GM19372 (cell line): Measurements from ENCODE around the gene COPG1.
"Not testable (repeated sequence)": the region's sequence is repeated elsewhere in the genome, so short reads cannot be mapped to it uniquely, and the experiment has no call there.

Experiments used
- ATAC-seq: cut with Tn5 transposase; IDR thresholded peaks from one replicate; pipeline ENCODE4 v1.9.1; 2021; ENCODE audit warnings: mild to moderate bottlenecking, low read depth, moderate library complexity; ENCODE audit not compliant: unreplicated experiment

COPG1 gene

GRCh38 chr3:129238945-129239705 lies 10.3 kb upstream of the COPG1 start:
- ATAC-seq: no peak

GRCh38 chr3:129239991-129240390 lies 9.4 kb upstream of the COPG1 start:
- no peak for ATAC-seq

- no peak for ATAC-seq
Measured at GRCh38 chr3:129240436-129240835, 9.0 kb upstream of the COPG1 start.

- ATAC-seq: no peak
Measured at GRCh38 chr3:129245141-129245540, 4.3 kb upstream of the COPG1 start.

- not testable (repeated sequence) for ATAC-seq
Measured at GRCh38 chr3:129245641-129246306, 3.6 kb upstream of the COPG1 start.

- ATAC-seq: no peak
Measured at GRCh38 chr3:129246636-129247035, 2.8 kb upstream of the COPG1 start.

GRCh38 chr3:129248286-129248979 lies 973 bp upstream of the COPG1 start:
- ATAC-seq: no peak

GRCh38 chr3:129252748-129253147 lies 3.3 kb downstream of the COPG1 start:
- ATAC-seq: no peak

GRCh38 chr3:129254536-129255230 lies 5.3 kb downstream of the COPG1 start:
- ATAC-seq: no peak

GRCh38 chr3:129256270-129256669 lies 6.9 kb downstream of the COPG1 start:
- no peak for ATAC-seq

GRCh38 chr3:129257609-129258008 lies 8.2 kb downstream of the COPG1 start:
- no peak for ATAC-seq

GRCh38 chr3:129259612-129260477 lies 10.4 kb downstream of the COPG1 start:
- ATAC-seq: no peak

- ATAC-seq: no peak
Measured at GRCh38 chr3:129260606-129261005, 11.2 kb downstream of the COPG1 start.

GRCh38 chr3:129261894-129262293 lies 12.5 kb downstream of the COPG1 start:
- no peak for ATAC-seq

- no peak for ATAC-seq
Measured at GRCh38 chr3:129263161-129263910, 13.9 kb downstream of the COPG1 start.

- not testable (repeated sequence) for ATAC-seq
Measured at GRCh38 chr3:129264994-129265393, 15.6 kb downstream of the COPG1 start.

GRCh38 chr3:129266651-129267050 lies 17.2 kb downstream of the COPG1 start:
- ATAC-seq: no peak

- ATAC-seq: no peak
Measured at GRCh38 chr3:129268396-129268795, 19.0 kb downstream of the COPG1 start.

- no peak for ATAC-seq
Measured at GRCh38 chr3:129271674-129272073, 22.3 kb downstream of the COPG1 start.
